Measurements from ENCODE around the gene CCDC57. TPM values are rescaled to one million over a fixed set of nuclear protein-coding genes. Genes with fewer than 3 reads are reported as not detected.
"Not testable (repeated sequence)": the region's sequence is repeated elsewhere in the genome, so short reads cannot be mapped to it uniquely, and the experiment has no call there.

The CCDC57 gene
- total and polyA plus RNA-seq, 5 donors from 2014 or later: 27.7 to 76.6 (median 38.1) TPM

DNA sequence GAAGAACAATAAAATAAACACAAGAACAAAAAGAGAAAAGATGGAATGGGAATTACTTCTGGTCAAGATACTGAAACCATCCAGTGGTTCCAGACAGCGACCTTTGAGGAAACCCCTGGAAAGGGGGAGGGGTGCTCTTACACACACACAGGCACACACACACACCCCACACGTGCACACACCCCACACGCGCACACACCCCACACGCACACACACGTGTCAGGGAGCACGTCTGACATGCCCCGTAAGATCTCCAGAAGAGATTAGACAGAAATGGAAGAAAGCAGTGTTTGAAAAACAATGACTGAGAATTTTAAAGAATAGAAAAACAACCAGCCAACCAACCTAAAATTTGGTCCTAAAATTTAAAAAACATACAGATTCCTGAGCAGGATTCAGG lies 69.3 kb downstream of the CCDC57 start:
- Mint-ChIP-seq H3K9me3 (peaks cover 0 to 2% (median 0%) of the 10 kb centered on the region in 7 donors), H3K27ac (peak overlapping the region in 2 of 3 donors; percentile 32 to 58), H3K36me3 (peaks cover 10% of the 10 kb centered on the region), H3K4me3 (no peak overlapping the region), H3K4me1 (no peaks in the 10 kb centered on the region), H3K27me3 (no peaks in the 10 kb centered on the region)
- DNase-seq (no peak), ATAC-seq (ENCODE audit: low read depth in 2 of 2) (no peak)
- Histone ChIP-seq H3K4me3 (ENCODE audit: low read depth, low read length) (no peak overlapping the region), H3K27me3 (ENCODE audit: control insufficient read depth, insufficient read depth, low read length) (no peaks in the 10 kb centered on the region), H3K4me1 (ENCODE audit: control insufficient read depth, insufficient read depth, low read length, poor library complexity, severe bottlenecking) (no peaks in the 10 kb centered on the region), H3K27ac (ENCODE audit: insufficient read depth, low read length, poor library complexity, severe bottlenecking) (no peak overlapping the region), H3K36me3 (ENCODE audit: control insufficient read depth, insufficient read depth, low read length) (no peaks in the 10 kb centered on the region), H3K9me3 (ENCODE audit: control insufficient read depth in 2 of 2, low read length in 2 of 2) (no peaks in the 10 kb centered on the region)

GRCh38 chr17:82139961-82140360 lies 72.7 kb downstream of the CCDC57 start:
- not testable (repeated sequence) for H3K36me3 Mint-ChIP-seq; H3K36me3 ChIP-seq (ENCODE audit: control insufficient read depth, insufficient read depth, low read length); H3K27ac ChIP-seq (ENCODE audit: insufficient read depth, low read length, poor library complexity, severe bottlenecking); DNase-seq; ATAC-seq (ENCODE audit: low read depth in 2 of 2); H3K27me3 Mint-ChIP-seq; H3K9me3 ChIP-seq (ENCODE audit: control insufficient read depth in 2 of 2, low read length in 2 of 2); H3K4me3 Mint-ChIP-seq; H3K9me3 Mint-ChIP-seq; H3K4me3 ChIP-seq (ENCODE audit: low read depth, low read length); H3K27me3 ChIP-seq (ENCODE audit: control insufficient read depth, insufficient read depth, low read length); H3K4me1 Mint-ChIP-seq; H3K4me1 ChIP-seq (ENCODE audit: control insufficient read depth, insufficient read depth, low read length, poor library complexity, severe bottlenecking)
- peak overlapping the region in 1 of 3 donors; percentile 36 for H3K27ac Mint-ChIP-seq

- ATAC-seq (ENCODE audit: low read depth in 2 of 2): no peak
- Histone ChIP-seq H3K4me1 (ENCODE audit: control insufficient read depth, insufficient read depth, low read length, poor library complexity, severe bottlenecking) (no peaks in the 10 kb centered on the region), H3K9me3 (ENCODE audit: control insufficient read depth in 2 of 2, low read length in 2 of 2) (no peaks in the 10 kb centered on the region), H3K36me3 (ENCODE audit: control insufficient read depth, insufficient read depth, low read length) (no peaks in the 10 kb centered on the region), H3K4me3 (ENCODE audit: low read depth, low read length) (no peak overlapping the region), H3K27ac (ENCODE audit: insufficient read depth, low read length, poor library complexity, severe bottlenecking) (no peak overlapping the region), H3K27me3 (ENCODE audit: control insufficient read depth, insufficient read depth, low read length) (no peaks in the 10 kb centered on the region)
- DNase-seq: no peak
- Mint-ChIP-seq H3K36me3 (no peaks in the 10 kb centered on the region), H3K9me3 (no peaks in the 10 kb centered on the region), H3K27ac (peak overlapping the region in 1 of 3 donors; percentile 79), H3K27me3 (no peaks in the 10 kb centered on the region), H3K4me3 (no peak overlapping the region), H3K4me1 (peaks cover 0 to 4% (median 0%) of the 10 kb centered on the region in 4 donors)
These were observed 74.1 kb downstream of the CCDC57 start for GRCh38 chr17:82138511-82138992.

DNA sequence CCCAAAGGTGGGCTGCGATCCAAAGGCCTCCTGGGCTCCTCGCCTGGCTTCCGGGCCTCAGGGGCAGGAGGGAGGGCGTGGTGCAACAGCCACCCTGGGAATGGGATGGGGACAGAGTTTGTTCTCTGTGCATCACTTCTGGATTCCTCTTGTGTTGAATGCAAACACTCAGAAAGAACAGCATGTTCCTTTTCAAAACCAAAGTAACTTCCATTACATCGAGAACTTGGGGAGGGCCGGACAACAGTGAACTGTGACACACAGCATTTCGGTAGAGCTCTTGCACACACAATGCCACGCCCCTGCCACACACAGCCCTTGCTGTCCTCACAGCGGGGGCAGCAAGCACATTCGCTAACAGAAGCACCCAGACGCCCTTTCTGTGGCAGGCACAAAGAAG lies 78.5 kb downstream of the CCDC57 start:
- DNase-seq: no peak
- peaks cover 0 to 5% (median 3%) of the 10 kb centered on the region in 4 donors for H3K4me1 Mint-ChIP-seq
- no peak overlapping the region for H3K4me3 Mint-ChIP-seq
- Histone ChIP-seq H3K4me3 (ENCODE audit: low read depth, low read length) (no peak overlapping the region), H3K36me3 (ENCODE audit: control insufficient read depth, insufficient read depth, low read length) (no peaks in the 10 kb centered on the region), H3K27ac (ENCODE audit: insufficient read depth, low read length, poor library complexity, severe bottlenecking) (no peak overlapping the region), H3K27me3 (ENCODE audit: control insufficient read depth, insufficient read depth, low read length) (no peaks in the 10 kb centered on the region), H3K4me1 (ENCODE audit: control insufficient read depth, insufficient read depth, low read length, poor library complexity, severe bottlenecking) (peaks cover 5% of the 10 kb centered on the region), H3K9me3 (ENCODE audit: control insufficient read depth in 2 of 2, low read length in 2 of 2) (no peaks in the 10 kb centered on the region)
- no peaks in the 10 kb centered on the region for H3K27me3 Mint-ChIP-seq
- peak overlapping the region in 2 of 3 donors; percentile 68 to 87 for H3K27ac Mint-ChIP-seq
- ATAC-seq (ENCODE audit: low read depth in 2 of 2): no peak
- H3K36me3 Mint-ChIP-seq: no peaks in the 10 kb centered on the region
- no peaks in the 10 kb centered on the region for H3K9me3 Mint-ChIP-seq

DNA sequence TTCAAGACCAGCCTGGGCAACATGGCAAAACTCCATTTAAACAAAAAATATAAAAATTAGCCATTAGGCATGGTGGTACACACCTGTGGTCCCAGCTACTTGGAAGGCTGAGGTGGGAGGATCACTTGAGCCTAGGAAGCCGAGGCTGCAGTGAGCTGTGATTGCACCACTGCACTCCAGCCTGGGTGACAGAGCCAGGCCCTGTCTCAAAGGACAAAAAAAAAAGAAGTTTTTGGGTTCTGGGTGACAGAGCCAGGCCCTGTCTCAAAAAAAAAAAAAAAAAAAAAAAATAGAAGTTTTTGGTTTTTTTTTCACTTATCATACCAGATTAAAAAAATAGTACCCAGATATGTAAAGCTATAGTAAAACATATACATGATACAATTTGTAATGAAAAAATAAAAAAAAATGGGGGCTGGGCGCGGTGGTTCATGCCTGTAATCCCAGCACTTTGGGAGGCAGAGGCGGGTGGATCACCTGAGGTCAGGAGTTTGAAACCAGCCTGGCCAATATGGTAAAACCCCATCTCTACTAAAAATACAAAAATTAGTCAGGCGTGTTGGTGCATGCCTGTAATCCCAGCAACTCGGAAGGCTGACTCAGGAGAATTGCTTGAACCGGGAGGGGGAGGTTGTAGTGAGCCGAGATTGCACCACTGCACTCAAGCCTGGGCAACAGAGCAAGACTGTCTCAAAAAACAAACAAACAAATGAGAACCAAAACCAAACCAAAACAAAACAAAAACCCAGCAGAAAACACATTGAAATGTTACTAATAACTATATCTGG lies 79.3 kb downstream of the CCDC57 start:
- H3K27me3 ChIP-seq (ENCODE audit: control insufficient read depth, insufficient read depth, low read length); DNase-seq; H3K27me3 Mint-ChIP-seq; H3K4me3 ChIP-seq (ENCODE audit: low read depth, low read length); H3K9me3 ChIP-seq (ENCODE audit: control insufficient read depth in 2 of 2, low read length in 2 of 2); ATAC-seq (ENCODE audit: low read depth in 2 of 2); H3K9me3 Mint-ChIP-seq; H3K4me3 Mint-ChIP-seq; H3K36me3 Mint-ChIP-seq; H3K36me3 ChIP-seq (ENCODE audit: control insufficient read depth, insufficient read depth, low read length); H3K27ac ChIP-seq (ENCODE audit: insufficient read depth, low read length, poor library complexity, severe bottlenecking); H3K4me1 ChIP-seq (ENCODE audit: control insufficient read depth, insufficient read depth, low read length, poor library complexity, severe bottlenecking): not testable (repeated sequence)
- Mint-ChIP-seq H3K4me1 (peaks cover 0 to 11% (median 3%) of the 10 kb centered on the region in 4 donors), H3K27ac (peak overlapping the region in 2 of 3 donors; percentile 68 to 87)

- H3K36me3 ChIP-seq (ENCODE audit: control insufficient read depth, insufficient read depth, low read length): no peaks in the 10 kb centered on the region
- H3K27me3 Mint-ChIP-seq: no peaks in the 10 kb centered on the region
- H3K4me1 Mint-ChIP-seq: peaks cover 0 to 52% (median 25%) of the 10 kb centered on the region in 4 donors
- no peak overlapping the region for H3K4me3 Mint-ChIP-seq
- no peaks in the 10 kb centered on the region for H3K9me3 ChIP-seq (ENCODE audit: control insufficient read depth in 2 of 2, low read length in 2 of 2)
- peaks cover 0 to 2% (median 0%) of the 10 kb centered on the region in 7 donors for H3K9me3 Mint-ChIP-seq
- peaks cover 4% of the 10 kb centered on the region for H3K36me3 Mint-ChIP-seq
- H3K27ac ChIP-seq (ENCODE audit: insufficient read depth, low read length, poor library complexity, severe bottlenecking): peak overlapping the region; percentile 26
- no peaks in the 10 kb centered on the region for H3K27me3 ChIP-seq (ENCODE audit: control insufficient read depth, insufficient read depth, low read length)
- peaks cover 36% of the 10 kb centered on the region for H3K4me1 ChIP-seq (ENCODE audit: control insufficient read depth, insufficient read depth, low read length, poor library complexity, severe bottlenecking)
- no peak for DNase-seq
- ATAC-seq (ENCODE audit: low read depth in 2 of 2): no peak
- H3K4me3 ChIP-seq (ENCODE audit: low read depth, low read length): no peak overlapping the region
- peak overlapping the region in 2 of 3 donors; percentile 99 for H3K27ac Mint-ChIP-seq
These were observed 83.5 kb downstream of the CCDC57 start for GRCh38 chr17:82129095-82129494.

GRCh38 chr17:82128287-82128686 lies 84.4 kb downstream of the CCDC57 start:
- peak overlapping the region in 2 of 3 donors; percentile 99 for H3K27ac Mint-ChIP-seq
- H3K4me1 Mint-ChIP-seq: peaks cover 0 to 58% (median 25%) of the 10 kb centered on the region in 4 donors
- no peaks in the 10 kb centered on the region for H3K27me3 Mint-ChIP-seq
- no peaks in the 10 kb centered on the region for H3K36me3 ChIP-seq (ENCODE audit: control insufficient read depth, insufficient read depth, low read length)
- ATAC-seq (ENCODE audit: low read depth in 2 of 2) (no peak), DNase-seq (no peak)
- H3K9me3 ChIP-seq (ENCODE audit: control insufficient read depth in 2 of 2, low read length in 2 of 2): no peaks in the 10 kb centered on the region
- H3K9me3 Mint-ChIP-seq: peaks cover 0 to 2% (median 0%) of the 10 kb centered on the region in 7 donors
- peak overlapping the region in 2 of 4 donors; percentile 82 to 83 for H3K4me3 Mint-ChIP-seq
- H3K27ac ChIP-seq (ENCODE audit: insufficient read depth, low read length, poor library complexity, severe bottlenecking): peak overlapping the region; percentile 94
- H3K27me3 ChIP-seq (ENCODE audit: control insufficient read depth, insufficient read depth, low read length): no peaks in the 10 kb centered on the region
- peaks cover 36% of the 10 kb centered on the region for H3K4me1 ChIP-seq (ENCODE audit: control insufficient read depth, insufficient read depth, low read length, poor library complexity, severe bottlenecking)
- peaks cover 10% of the 10 kb centered on the region for H3K36me3 Mint-ChIP-seq
- H3K4me3 ChIP-seq (ENCODE audit: low read depth, low read length): no peak overlapping the region
